Brain microvascular endothelial cell (primary cell): ENCODE results near the gene HOGA1.
"Not testable (repeated sequence)": the region's sequence is repeated elsewhere in the genome, so short reads cannot be mapped to it uniquely, and the experiment has no call there.

Experiments used
- DNase-seq: peaks from one replicate; pipeline ENCODE4 v3.0.0-alpha.2; 2020
- H3K27ac ChIP-seq: fragments of 250-450 bp; sonication (Bioruptor Pico); 2 replicates; pipeline ENCODE4 v1.5.1; 2020; ENCODE audit warnings: mild to moderate bottlenecking, moderate library complexity
- H3K27me3 ChIP-seq: fragments of 250-450 bp; sonication (Bioruptor Pico); replicated peaks from 2 replicates; pipeline ENCODE4 v1.5.1; 2020; ENCODE audit warnings: mild to moderate bottlenecking
- H3K36me3 ChIP-seq: fragments of 250-450 bp; sonication (Bioruptor Pico); replicated peaks from 2 replicates; pipeline ENCODE4 v1.5.1; 2020; ENCODE audit warnings: mild to moderate bottlenecking
- H3K4me3 ChIP-seq: 2 replicates; pipeline ENCODE4 v1.5.1; 2011; ENCODE audit warnings: low read depth, mild to moderate bottlenecking, control low read depth, low read length, moderate library complexity
- CTCF ChIP-seq: IDR thresholded peaks from 2 replicates; pipeline ENCODE4 v1.5.1; 2011; ENCODE audit warnings: low read depth, mild to moderate bottlenecking, moderate library complexity, low read length, control low read depth, inconsistent platforms; ENCODE audit errors: missing control alignments
- in situ Hi-C: cut with HindIII; loops from 2 replicates; pipeline ENCODE4 v1.10.0; 2017; ENCODE audit warnings: low sequenced_read_pairs, low pct_ligation_motif_present

HOGA1 gene

GRCh38 chr10:97644936-97645335 lies 60.7 kb downstream of the HOGA1 start:
- Histone ChIP-seq H3K4me3 (no peak overlapping the region), H3K27ac (no peak overlapping the region), H3K36me3 (peaks cover 15% of the 10 kb centered on the region), H3K27me3 (no peaks in the 10 kb centered on the region)
- DNase-seq: no peak
- in situ Hi-C loops: no loop called here
- no peak for TF ChIP-seq CTCF

- Histone ChIP-seq H3K4me3 (no peak overlapping the region), H3K27ac (no peak overlapping the region), H3K36me3 (peaks cover 34% of the 10 kb centered on the region), H3K27me3 (no peaks in the 10 kb centered on the region)
- in situ Hi-C loops: no loop called here
- no peak for TF ChIP-seq CTCF
- no peak for DNase-seq
Observed at GRCh38 chr10:97647556-97647955, 63.4 kb downstream of the HOGA1 start.

- peak overlapping the region; percentile 87 for H3K27ac ChIP-seq
- no peak for TF ChIP-seq CTCF
- in situ Hi-C loops: no loop called here
- no peaks in the 10 kb centered on the region for H3K27me3 ChIP-seq
- H3K36me3 ChIP-seq: peaks cover 46% of the 10 kb centered on the region
- DNase-seq: peak; percentile 94
- no peak overlapping the region for H3K4me3 ChIP-seq
Observed at GRCh38 chr10:97648562-97649404, 64.6 kb downstream of the HOGA1 start.

GRCh38 chr10:97649405-97649750 lies 65.2 kb downstream of the HOGA1 start:
- DNase-seq, H3K4me3 ChIP-seq, H3K27me3 ChIP-seq, in situ Hi-C loops: not testable (repeated sequence)
- H3K36me3 ChIP-seq: peaks cover 47% of the 10 kb centered on the region
- peak overlapping the region; percentile 87 for H3K27ac ChIP-seq

- H3K27me3 ChIP-seq: no peaks in the 10 kb centered on the region
- in situ Hi-C loops: no loop called here
- peaks cover 48% of the 10 kb centered on the region for H3K36me3 ChIP-seq
- DNase-seq: no peak
- no peak overlapping the region for H3K4me3 ChIP-seq
- no peak overlapping the region for H3K27ac ChIP-seq
- no peak for TF ChIP-seq CTCF
Observed at GRCh38 chr10:97650726-97651125, 66.5 kb downstream of the HOGA1 start.

GRCh38 chr10:97651773-97652172 lies 67.6 kb downstream of the HOGA1 start:
- Histone ChIP-seq H3K36me3 (peaks cover 49% of the 10 kb centered on the region), H3K4me3 (no peak overlapping the region), H3K27ac (no peak overlapping the region), H3K27me3 (no peaks in the 10 kb centered on the region)
- in situ Hi-C loops: no loop called here
- no peak for TF ChIP-seq CTCF
- no peak for DNase-seq
